Activated CD8-positive, alpha-beta T cell treated with anti-CD3 and anti-CD28 coated beads for 36 hours (primary cell): ENCODE data around the gene MORN5. TPM values are rescaled to one million over a fixed set of nuclear protein-coding genes. Genes with fewer than 3 reads are reported as not detected.
A peak's percentile ranks its signal among the peaks of the same experiment; 100 is the strongest.

Experiments
- ATAC-seq: fragments of 200-7000 bp; cut with Tn5 transposase; one replicate; pipeline ENCODE4 v1.10.0; 2021; ENCODE audit warnings: mild to moderate bottlenecking, moderate library complexity
- CTCF ChIA-PET: fragments of 350-600 bp; sonication (Branson Sonifier 250); formaldehyde crosslinking; loops from one replicate; lab custom pipeline; 2021; ENCODE audit warnings: antibody characterized with exemption; lab: Charles Lee
- POLR2A ChIA-PET: fragments of 350-600 bp; sonication (Branson Sonifier 250); formaldehyde crosslinking; loops from one replicate; lab custom pipeline; 2021; ENCODE audit warnings: antibody characterized with exemption; lab: Charles Lee
- DNase-seq: peaks from one replicate; pipeline ENCODE4 v3.0.0-alpha.2; 2020
- H3K27ac Mint-ChIP-seq: one replicate; pipeline ENCODE4 v1.8.0; 2021; ENCODE audit warnings: mild to moderate bottlenecking, mixed read lengths
- H3K27me3 Mint-ChIP-seq: one replicate; pipeline ENCODE4 v1.8.0; 2021; ENCODE audit warnings: mixed read lengths
- H3K36me3 Mint-ChIP-seq: one replicate; pipeline ENCODE4 v1.8.0; 2021; ENCODE audit warnings: low read depth, mixed read lengths
- H3K4me1 Mint-ChIP-seq: one replicate; pipeline ENCODE4 v1.8.0; 2021; ENCODE audit warnings: low read depth, mixed read lengths
- H3K4me3 Mint-ChIP-seq: one replicate; pipeline ENCODE4 v1.8.0; 2021; ENCODE audit warnings: mild to moderate bottlenecking, moderate library complexity, mixed read lengths
- H3K9me3 Mint-ChIP-seq: one replicate; pipeline ENCODE4 v1.8.0; 2021; ENCODE audit warnings: mixed read lengths
- CTCF ChIP-seq: fragments of 200-600 bp; IDR thresholded peaks from one replicate; pipeline ENCODE4 v1.8.0; 2022; ENCODE audit warnings: antibody characterized with exemption, mild to moderate bottlenecking
- intact Hi-C: fragments of 100-400 bp; cut with micrococcal nuclease; formaldehyde crosslinking; loops from one replicate; pipeline ENCODE4 v1.10.0; 2022
- total RNA-seq, 2 experiments: library from RNA; stranded (reverse); gene quantifications; one replicate each; pipeline ENCODE4 v1.2.3, GENCODE V29; 2021

Gene MORN5
- total RNA-seq, 2 experiments from 2014 or later = not detected

GRCh38 chr9:122212473-122213004, 52.8 kb downstream of the MORN5 start:
- H3K4me3 Mint-ChIP-seq = peak overlapping the region; percentile 56
- H3K9me3 Mint-ChIP-seq = no peaks in the 10 kb centered on the region
- no peak for ATAC-seq
- peaks cover 53% of the 10 kb centered on the region for H3K27me3 Mint-ChIP-seq
- no peak for DNase-seq
- H3K27ac Mint-ChIP-seq = no peak overlapping the region
- H3K36me3 Mint-ChIP-seq = no peaks in the 10 kb centered on the region
- ChIA-PET CTCF (no interaction called here), POLR2A (no interaction called here)
- intact Hi-C loops = no loop called here
- no peak for TF ChIP-seq CTCF
- H3K4me1 Mint-ChIP-seq = peaks cover 6% of the 10 kb centered on the region

GRCh38 chr9:122213102-122213588, 53.4 kb downstream of the MORN5 start:
- H3K9me3 Mint-ChIP-seq = no peaks in the 10 kb centered on the region
- no peak for ATAC-seq
- intact Hi-C loops = no loop called here
- H3K4me1 Mint-ChIP-seq = peaks cover 9% of the 10 kb centered on the region
- ChIA-PET CTCF (no interaction called here), POLR2A (interaction anchor here (1.7 kb wide), 1 partner anchor 51 kb away, joined by 5 read pairs; the partner anchor contains the start of genes MRRF and RBM18)
- peaks cover 59% of the 10 kb centered on the region for H3K27me3 Mint-ChIP-seq
- no peak overlapping the region for H3K27ac Mint-ChIP-seq
- TF ChIP-seq CTCF = no peak
- H3K36me3 Mint-ChIP-seq = no peaks in the 10 kb centered on the region
- peak overlapping the region; percentile 56 for H3K4me3 Mint-ChIP-seq
- no peak for DNase-seq

- peaks cover 16% of the 10 kb centered on the region for H3K4me1 Mint-ChIP-seq
- peak; percentile 86 for ATAC-seq
- ChIA-PET POLR2A (interaction anchor here (0.6 to 1.7 kb wide), 2 partner anchors 51 to 54 kb away, joined by 4 to 5 read pairs; partner anchors contain the start of genes MORN5, MRRF, NDUFA8 and RBM18), CTCF (interaction anchor here (0.9 to 1.1 kb wide), 2 partner anchors 89 to 92 kb away, joined by 3 to 5 read pairs; no protein-coding TSS in a partner anchor)
- peak overlapping the region; percentile 56 for H3K4me3 Mint-ChIP-seq
- peaks cover 66% of the 10 kb centered on the region for H3K27me3 Mint-ChIP-seq
- no peak overlapping the region for H3K27ac Mint-ChIP-seq
- TF ChIP-seq CTCF = no peak
- intact Hi-C loops = no loop called here
- no peaks in the 10 kb centered on the region for H3K9me3 Mint-ChIP-seq
- H3K36me3 Mint-ChIP-seq = no peaks in the 10 kb centered on the region
- peak; percentile 75 for DNase-seq
Observed at GRCh38 chr9:122213589-122214413, 54.1 kb downstream of the MORN5 start.

GRCh38 chr9:122214507-122214906, 54.8 kb downstream of the MORN5 start:
- ChIA-PET POLR2A (interaction anchor here (0.6 to 1.7 kb wide), 2 partner anchors 50 to 55 kb away, joined by 4 to 5 read pairs; partner anchors contain the start of genes MORN5, MRRF, NDUFA8 and RBM18), CTCF (interaction anchor here (0.9 to 1.1 kb wide), 2 partner anchors 90 to 92 kb away, joined by 3 to 5 read pairs; no protein-coding TSS in a partner anchor)
- H3K9me3 Mint-ChIP-seq = no peaks in the 10 kb centered on the region
- DNase-seq = no peak
- no peak for ATAC-seq
- TF ChIP-seq CTCF = no peak
- H3K4me3 Mint-ChIP-seq = peak overlapping the region; percentile 46
- intact Hi-C loops = no loop called here
- H3K4me1 Mint-ChIP-seq = peaks cover 23% of the 10 kb centered on the region
- no peaks in the 10 kb centered on the region for H3K36me3 Mint-ChIP-seq
- no peak overlapping the region for H3K27ac Mint-ChIP-seq
- peaks cover 73% of the 10 kb centered on the region for H3K27me3 Mint-ChIP-seq
